A673 (cell line): Measurements from ENCODE around the gene NPLOC4. TPM values are rescaled to one million over a fixed set of nuclear protein-coding genes. Genes with fewer than 3 reads are reported as not detected.
"Not testable (repeated sequence)": the region's sequence is repeated elsewhere in the genome, so short reads cannot be mapped to it uniquely, and the experiment has no call there.

Experiments
- BruUV-seq: library from RNA; stranded (reverse); fragments of 400-500 nt; replicated peaks from 2 replicates; lab custom pipeline; 2021; lab: Mats Ljungman, UMichigan
- CTCF ChIA-PET: fragments of 300-600 bp; sonication (Branson Sonifier 250); formaldehyde crosslinking; loops from one replicate; lab custom pipeline; 2022; ENCODE audit warnings: antibody characterized with exemption; lab: Charles Lee
- POLR2A ChIA-PET: fragments of 300-600 bp; sonication (Branson Sonifier 250); formaldehyde crosslinking; loops from one replicate; lab custom pipeline; 2022; ENCODE audit warnings: antibody characterized with exemption; ENCODE audit not compliant: low non-redundant PET; lab: Charles Lee
- DNase-seq: peaks from one replicate; pipeline ENCODE4 v3.0.0-alpha.2; 2015; ENCODE audit warnings: low spot score
- H3K27ac ChIP-seq: fragments of 200-600 bp; sonication (generic); 2 replicates; pipeline ENCODE4 v1.5.1; 2016; ENCODE audit warnings: mixed run types, low read depth, mild to moderate bottlenecking, mixed read lengths, antibody characterized with exemption, low read length; ENCODE audit not compliant: poor library complexity, severe bottlenecking
- H3K27me3 ChIP-seq: fragments of 200-600 bp; sonication (generic); replicated peaks from 2 replicates; pipeline ENCODE4 v1.6.1; 2017; ENCODE audit warnings: mixed run types, low read depth, mild to moderate bottlenecking, mixed read lengths, antibody characterized with exemption, low read length; ENCODE audit not compliant: insufficient read depth, poor library complexity
- H3K36me3 ChIP-seq: fragments of 200-600 bp; sonication (generic); 2 replicates; pipeline ENCODE4 v1.6.1; 2016; ENCODE audit warnings: mixed run types, mild to moderate bottlenecking, mixed read lengths, antibody characterized with exemption, low read length; ENCODE audit not compliant: insufficient read depth, poor library complexity, severe bottlenecking
- H3K4me1 ChIP-seq: fragments of 200-600 bp; sonication (generic); 2 replicates; pipeline ENCODE4 v1.6.1; 2017; ENCODE audit warnings: mixed run types, mild to moderate bottlenecking, mixed read lengths, antibody characterized with exemption, low read length; ENCODE audit not compliant: insufficient read depth, poor library complexity, severe bottlenecking
- H3K4me3 ChIP-seq: fragments of 200-600 bp; sonication (generic); 2 replicates; pipeline ENCODE4 v1.5.1; 2016; ENCODE audit warnings: low read depth, mixed run types, mild to moderate bottlenecking, mixed read lengths, low read length; ENCODE audit not compliant: poor library complexity, severe bottlenecking
- H3K9me3 ChIP-seq: fragments of 200-600 bp; sonication (generic); 2 replicates; pipeline ENCODE4 v1.6.1; 2016; ENCODE audit warnings: mixed run types, low read depth, mild to moderate bottlenecking, mixed read lengths, antibody characterized with exemption, low read length; ENCODE audit not compliant: poor library complexity, severe bottlenecking
- CTCF ChIP-seq: fragments of 300-800, 200-600 bp; sonication (generic); conservative IDR thresholded peaks from 2 replicates; pipeline ENCODE4 v1.5.1; 2017; ENCODE audit warnings: low read depth, mild to moderate bottlenecking, antibody characterized with exemption, low read length, moderate library complexity, mixed read lengths
- EZH2 ChIP-seq: fragments of 200-600 bp; sonication (generic); IDR thresholded peaks from 2 replicates; pipeline ENCODE4 v1.6.1; 2017; ENCODE audit warnings: borderline replicate concordance, low read depth, mild to moderate bottlenecking, mixed read lengths, antibody characterized with exemption, low read length; ENCODE audit not compliant: poor library complexity, severe bottlenecking
- intact Hi-C: fragments of 100-400 bp; cut with micrococcal nuclease; formaldehyde crosslinking; loops from one replicate; pipeline ENCODE4 v1.10.0; 2022; ENCODE audit not compliant: unreplicated experiment
- total RNA-seq: library from RNA; stranded (reverse); gene quantifications from 2 replicates; pipeline ENCODE4 v1.2.3, GENCODE V29; 2021

NPLOC4 gene
- total RNA-seq, 1 experiment from 2014 or later: 195 TPM

GRCh38 chr17:81676906-81677305 lies 40.0 kb upstream of the NPLOC4 start:
- BruUV-seq: no TSS peak
- Histone ChIP-seq H3K36me3 (peaks cover 31% of the 10 kb centered on the region), H3K4me1 (peaks cover 7% of the 10 kb centered on the region), H3K27ac (no peak overlapping the region), H3K27me3 (no peaks in the 10 kb centered on the region), H3K9me3 (no peaks in the 10 kb centered on the region), H3K4me3 (no peak overlapping the region)
- no peak for DNase-seq
- no peak for TF ChIP-seq CTCF
- no peak for TF ChIP-seq EZH2
- intact Hi-C loops: no loop called here
- ChIA-PET POLR2A (no interaction called here), CTCF (no interaction called here)

GRCh38 chr17:81675515-81676221 lies 38.8 kb upstream of the NPLOC4 start:
- BruUV-seq, H3K4me1 ChIP-seq, H3K9me3 ChIP-seq, H3K27ac ChIP-seq, H3K27me3 ChIP-seq, intact Hi-C loops, H3K4me3 ChIP-seq: not testable (repeated sequence)
- H3K36me3 ChIP-seq: peaks cover 44% of the 10 kb centered on the region
- CTCF ChIA-PET: interaction anchor here (0.6 to 0.9 kb wide), 2 partner anchors 8 to 51 kb away, joined by 3 to 4 read pairs; no protein-coding TSS in a partner anchor
- peak; percentile 37 for DNase-seq
- peak; percentile 50 for TF ChIP-seq CTCF
- POLR2A ChIA-PET: interaction anchor here (0.7 kb wide), 1 partner anchor 33 kb away, joined by 3 read pairs; no protein-coding TSS in a partner anchor

- intact Hi-C loops: no loop called here
- Histone ChIP-seq H3K4me1 (no peaks in the 10 kb centered on the region), H3K27ac (no peak overlapping the region), H3K4me3 (no peak overlapping the region), H3K36me3 (peaks cover 61% of the 10 kb centered on the region), H3K9me3 (no peaks in the 10 kb centered on the region), H3K27me3 (no peaks in the 10 kb centered on the region)
- DNase-seq: no peak
- CTCF ChIA-PET: no interaction called here
- POLR2A ChIA-PET: no interaction called here
- TF ChIP-seq CTCF (no peak), EZH2 (no peak)
- no TSS peak for BruUV-seq
These were observed 36.8 kb upstream of the NPLOC4 start for GRCh38 chr17:81673561-81674258.
